Mesothelial cell of epicardium (in vitro differentiated cells): ENCODE data around the gene SRSF11. TPM values are rescaled to one million over a fixed set of nuclear protein-coding genes. Genes with fewer than 3 reads are reported as not detected.

Experiments
- DNase-seq, 2 experiments: peaks; one replicate each; pipeline ENCODE4 v3.0.0; 2021; ENCODE audit warnings: low spot score in 2 of 2; ENCODE audit not compliant: unreplicated experiment in 2 of 2
- H3K27ac Mint-ChIP-seq: 2 replicates; pipeline ENCODE4 v1.8.0; 2021; ENCODE audit warnings: mixed read lengths
- H3K27me3 Mint-ChIP-seq: 2 replicates; pipeline ENCODE4 v1.8.0; 2021; ENCODE audit warnings: low read depth, mixed read lengths
- H3K36me3 Mint-ChIP-seq: 2 replicates; pipeline ENCODE4 v1.8.0; 2021; ENCODE audit warnings: mixed read lengths
- H3K4me1 Mint-ChIP-seq: 2 replicates; pipeline ENCODE4 v1.8.0; 2021; ENCODE audit warnings: mixed read lengths
- H3K4me3 Mint-ChIP-seq: 2 replicates; pipeline ENCODE4 v1.8.0; 2021; ENCODE audit warnings: mild to moderate bottlenecking, moderate library complexity, mixed read lengths
- H3K9me3 Mint-ChIP-seq: 2 replicates; pipeline ENCODE4 v1.8.0; 2021; ENCODE audit warnings: mixed read lengths
- total RNA-seq: library from RNA; stranded (reverse); gene quantifications from 3 replicates; pipeline ENCODE4 v1.2.1, GENCODE V29; 2021
- TF ChIP-seq, protein P1 (sequence below): fragments of 200-600 bp; sonication (generic); IDR thresholded peaks from one replicate; pipeline ENCODE4 v1.5.0; 2021; ENCODE audit warnings: antibody characterized with exemption; ENCODE audit not compliant: unreplicated experiment

The SRSF11 gene
- total RNA-seq, 1 donor from 2014 or later: 357 TPM

DNA sequence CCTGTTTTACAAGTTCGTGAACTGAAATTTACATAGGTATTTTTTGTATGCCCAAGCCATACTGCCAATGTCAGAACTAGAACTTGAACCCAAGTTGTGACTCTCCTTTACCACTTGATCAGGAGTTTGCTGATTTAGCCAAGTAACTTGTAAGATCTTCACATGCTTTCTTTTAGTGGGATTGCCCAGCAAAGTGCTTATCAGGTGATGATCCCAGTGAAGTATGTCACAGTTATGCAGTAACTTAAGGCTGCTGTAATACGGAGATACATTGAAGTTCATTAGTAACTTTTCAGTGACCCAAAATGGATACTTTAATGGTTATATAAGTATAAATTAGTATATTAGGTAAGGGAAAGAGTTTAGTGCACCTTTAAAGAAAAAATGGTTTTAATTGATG lies 3.8 kb downstream of the SRSF11 start:
- H3K27me3 Mint-ChIP-seq: no peaks in the 10 kb centered on the region
- TF ChIP-seq, protein P1, sequence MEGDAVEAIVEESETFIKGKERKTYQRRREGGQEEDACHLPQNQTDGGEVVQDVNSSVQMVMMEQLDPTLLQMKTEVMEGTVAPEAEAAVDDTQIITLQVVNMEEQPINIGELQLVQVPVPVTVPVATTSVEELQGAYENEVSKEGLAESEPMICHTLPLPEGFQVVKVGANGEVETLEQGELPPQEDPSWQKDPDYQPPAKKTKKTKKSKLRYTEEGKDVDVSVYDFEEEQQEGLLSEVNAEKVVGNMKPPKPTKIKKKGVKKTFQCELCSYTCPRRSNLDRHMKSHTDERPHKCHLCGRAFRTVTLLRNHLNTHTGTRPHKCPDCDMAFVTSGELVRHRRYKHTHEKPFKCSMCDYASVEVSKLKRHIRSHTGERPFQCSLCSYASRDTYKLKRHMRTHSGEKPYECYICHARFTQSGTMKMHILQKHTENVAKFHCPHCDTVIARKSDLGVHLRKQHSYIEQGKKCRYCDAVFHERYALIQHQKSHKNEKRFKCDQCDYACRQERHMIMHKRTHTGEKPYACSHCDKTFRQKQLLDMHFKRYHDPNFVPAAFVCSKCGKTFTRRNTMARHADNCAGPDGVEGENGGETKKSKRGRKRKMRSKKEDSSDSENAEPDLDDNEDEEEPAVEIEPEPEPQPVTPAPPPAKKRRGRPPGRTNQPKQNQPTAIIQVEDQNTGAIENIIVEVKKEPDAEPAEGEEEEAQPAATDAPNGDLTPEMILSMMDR: no peak
- H3K4me1 Mint-ChIP-seq: peaks cover 49% of the 10 kb centered on the region
- H3K9me3 Mint-ChIP-seq: no peaks in the 10 kb centered on the region
- no peak for DNase-seq
- peak overlapping the region; percentile 60 for H3K27ac Mint-ChIP-seq
- no peak overlapping the region for H3K4me3 Mint-ChIP-seq
- peaks cover 18% of the 10 kb centered on the region for H3K36me3 Mint-ChIP-seq

DNA sequence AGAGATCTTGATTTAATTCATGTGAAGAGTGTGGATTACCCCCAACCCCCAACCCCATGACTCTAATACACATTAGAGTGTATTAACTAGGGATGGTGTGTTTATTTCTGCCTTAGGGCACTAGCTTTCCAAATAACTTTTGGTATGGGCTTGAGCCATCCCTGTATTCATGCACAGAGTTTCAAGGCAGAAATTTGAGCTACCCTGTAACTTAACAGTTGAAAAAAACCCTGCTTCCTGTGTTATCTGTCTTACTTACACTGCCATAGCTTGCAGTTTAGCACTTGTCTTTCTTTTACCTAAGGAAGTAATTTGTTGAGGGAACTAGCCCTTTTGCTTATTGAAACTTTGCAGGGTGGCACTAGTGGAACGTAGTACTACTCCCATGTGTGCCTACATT lies 6.3 kb downstream of the SRSF11 start:
- TF ChIP-seq, protein P1: no peak
- no peak for DNase-seq
- Mint-ChIP-seq H3K27me3 (no peaks in the 10 kb centered on the region), H3K27ac (peak overlapping the region; percentile 22), H3K4me1 (peaks cover 38% of the 10 kb centered on the region), H3K4me3 (no peak overlapping the region), H3K36me3 (peaks cover 28% of the 10 kb centered on the region), H3K9me3 (no peaks in the 10 kb centered on the region)

DNA sequence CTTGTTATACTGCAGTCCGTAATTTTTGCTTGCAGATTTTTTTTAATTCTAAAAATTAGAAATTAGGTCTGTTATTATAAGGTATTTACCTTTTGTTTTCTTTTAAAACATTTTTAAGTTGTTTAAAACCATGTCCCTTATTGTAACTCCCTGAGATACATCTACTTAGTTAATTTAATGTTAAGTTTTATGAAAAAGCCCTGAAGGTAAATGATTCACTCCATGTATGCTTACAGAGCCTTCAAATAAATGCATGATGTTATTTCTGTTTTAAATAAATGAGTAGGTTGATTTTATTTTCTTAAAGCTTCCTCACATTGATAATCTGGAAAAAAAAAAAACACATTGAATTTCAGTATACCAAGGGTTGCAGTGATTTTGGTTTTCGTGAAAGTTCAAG lies 7.5 kb downstream of the SRSF11 start:
- TF ChIP-seq, protein P1: no peak
- no peak overlapping the region for H3K4me3 Mint-ChIP-seq
- no peak overlapping the region for H3K27ac Mint-ChIP-seq
- H3K36me3 Mint-ChIP-seq: peaks cover 30% of the 10 kb centered on the region
- no peaks in the 10 kb centered on the region for H3K27me3 Mint-ChIP-seq
- H3K9me3 Mint-ChIP-seq: no peaks in the 10 kb centered on the region
- H3K4me1 Mint-ChIP-seq: peaks cover 25% of the 10 kb centered on the region
- no peak for DNase-seq

DNA sequence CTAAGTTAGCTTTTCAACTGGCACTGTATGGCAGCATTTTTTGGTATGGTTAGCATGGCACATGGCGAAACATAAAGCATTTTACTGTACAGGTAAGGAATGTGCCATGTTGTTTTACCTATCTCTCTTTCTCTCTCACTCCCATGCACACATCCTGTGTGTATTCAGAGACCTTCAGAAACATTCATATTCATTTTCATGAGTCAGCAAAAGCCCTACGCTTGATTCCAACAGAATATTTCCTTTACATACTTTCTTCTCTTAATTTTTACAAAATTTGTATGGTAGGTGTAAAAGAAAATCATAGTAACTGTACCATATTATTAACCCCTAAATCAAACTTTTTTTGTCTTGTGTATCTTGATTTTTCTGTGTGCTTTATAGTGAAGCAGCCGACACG lies 10.3 kb downstream of the SRSF11 start:
- H3K27ac Mint-ChIP-seq: no peak overlapping the region
- no peaks in the 10 kb centered on the region for H3K27me3 Mint-ChIP-seq
- H3K4me1 Mint-ChIP-seq: peaks cover 10% of the 10 kb centered on the region
- no peak overlapping the region for H3K4me3 Mint-ChIP-seq
- H3K36me3 Mint-ChIP-seq: peaks cover 31% of the 10 kb centered on the region
- H3K9me3 Mint-ChIP-seq: no peaks in the 10 kb centered on the region
- TF ChIP-seq, protein P1: no peak
- no peak for DNase-seq

DNA sequence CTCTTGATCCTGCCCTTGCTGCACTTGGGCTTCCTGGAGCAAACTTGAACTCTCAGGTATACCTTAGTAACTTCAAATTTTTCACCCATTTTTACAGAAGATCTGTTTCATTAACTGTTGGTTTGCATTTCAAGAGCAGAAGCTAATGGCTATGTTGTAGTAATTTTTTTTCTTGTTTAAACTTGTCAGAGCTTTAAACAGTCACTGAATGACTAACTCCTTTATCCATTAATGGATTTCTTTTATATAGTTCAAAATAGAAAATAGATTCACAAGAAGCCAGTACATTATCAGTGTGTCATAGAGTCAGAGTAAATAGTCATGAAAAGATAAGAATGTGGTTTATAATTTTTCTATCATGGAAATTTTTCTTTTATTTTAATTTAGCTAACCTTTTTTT lies 13.6 kb downstream of the SRSF11 start:
- H3K36me3 Mint-ChIP-seq: peaks cover 35% of the 10 kb centered on the region
- H3K27ac Mint-ChIP-seq: no peak overlapping the region

More for the DNA sequence above, 13.6 kb downstream of the SRSF11 start:
- H3K4me3 Mint-ChIP-seq: no peak overlapping the region
- TF ChIP-seq, protein P1: no peak
- no peaks in the 10 kb centered on the region for H3K9me3 Mint-ChIP-seq
- no peak for DNase-seq
- H3K4me1 Mint-ChIP-seq: no peaks in the 10 kb centered on the region
- H3K27me3 Mint-ChIP-seq: no peaks in the 10 kb centered on the region
